Thymus (tissue), 11 donors: ENCODE results near the gene MAPT. TPM values are rescaled to one million over a fixed set of nuclear protein-coding genes. Genes with fewer than 3 reads are reported as not detected.

Experiments used
- DNase-seq, 9 donors: peaks; one replicate each; pipeline ENCODE4 v3.0.0-alpha.2; 2013; ENCODE audit warnings: low spot score in 9 of 9, low read depth in 6 of 9, missing footprints in 1 of 9
- H3K27ac ChIP-seq, 2 donors: one replicate each; pipeline ENCODE4 v1.5.1; 2013; ENCODE audit warnings: control low read depth in 1 of 2, low read depth in 1 of 2, low read length in 1 of 2, mild to moderate bottlenecking in 1 of 2, moderate library complexity in 1 of 2
- H3K27me3 ChIP-seq, 2 donors: one replicate each; pipeline ENCODE4 v1.5.1; 2013; ENCODE audit warnings: low read length in 1 of 2; ENCODE audit not compliant: control insufficient read depth in 2 of 2, insufficient read depth in 1 of 2
- H3K36me3 ChIP-seq, 2 donors: one replicate each; pipeline ENCODE4 v1.5.1; 2013; ENCODE audit warnings: low read length in 1 of 2, mild to moderate bottlenecking in 1 of 2, moderate library complexity in 1 of 2; ENCODE audit not compliant: control insufficient read depth in 2 of 2, insufficient read depth in 2 of 2
- H3K4me1 ChIP-seq, 2 donors: one replicate each; pipeline ENCODE4 v1.5.1; 2013; ENCODE audit warnings: low read length in 2 of 2; ENCODE audit not compliant: control insufficient read depth in 2 of 2, insufficient read depth in 2 of 2
- H3K4me3 ChIP-seq, 2 donors: one replicate each; pipeline ENCODE4 v1.5.1; 2013; ENCODE audit warnings: low read length in 2 of 2, control low read depth in 1 of 2, mild to moderate bottlenecking in 1 of 2
- H3K9me3 ChIP-seq, 2 donors: one replicate each; pipeline ENCODE4 v1.5.1; 2013; ENCODE audit warnings: low read length in 1 of 2, mild to moderate bottlenecking in 1 of 2; ENCODE audit not compliant: control insufficient read depth in 2 of 2, insufficient read depth in 1 of 2
- WGBS: extraction: QIAGEN DNeasy Blood & Tissue Kit; methylation state at CpG from one replicate; pipeline ENCODE4 v1.1.7; 2013; 5-methylcytosine and 5-hydroxymethylcytosine counted together
- polyA plus RNA-seq: library from polyadenylated mRNA; stranded (reverse); fragments of 200-250 nt; gene quantifications from one replicate; pipeline ENCODE4 v1.2.3, GENCODE V29; 2013
- total RNA-seq: library from RNA; stranded (reverse); fragments of 120-200 nt; gene quantifications from one replicate; pipeline ENCODE4 v1.2.4, GENCODE V29; 2013
- donor health status: healthy.

The MAPT gene
- total and polyA plus RNA-seq, 2 donors: 0.57 to 0.84 TPM

GRCh38 chr17:45888392-45888791 is 6.0 kb upstream of the MAPT start:
- no peak for DNase-seq

DNA sequence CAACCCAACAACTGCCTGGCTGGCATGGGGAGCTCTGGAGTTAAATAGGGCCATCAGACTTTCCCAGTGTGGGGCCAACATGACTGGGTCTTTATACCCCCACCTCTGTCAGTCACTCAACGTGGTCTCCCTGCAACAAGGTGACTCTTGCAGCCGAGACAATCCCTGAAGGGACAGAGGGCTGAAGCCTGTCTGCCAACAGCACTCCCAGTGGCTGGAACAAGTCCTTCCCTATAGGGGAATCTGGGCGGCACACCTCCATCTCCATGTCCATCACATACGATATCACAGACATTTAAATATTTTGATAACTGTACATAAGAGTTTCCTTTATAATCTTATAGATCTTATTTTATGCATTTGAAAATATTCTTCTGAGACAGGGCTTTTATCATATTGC is 4.8 kb upstream of the MAPT start:
- no peak overlapping the region for H3K27ac ChIP-seq
- 45% methylated on average over 4 of the region's 4 CpGs for WGBS
- peaks cover 21 to 39% of the 10 kb centered on the region in 2 donors for H3K27me3 ChIP-seq
- no peak for DNase-seq
- H3K4me1 ChIP-seq: peaks cover 2 to 3% of the 10 kb centered on the region in 2 donors
- no peaks in the 10 kb centered on the region for H3K36me3 ChIP-seq
- no peaks in the 10 kb centered on the region for H3K9me3 ChIP-seq
- H3K4me3 ChIP-seq: no peak overlapping the region

More at GRCh38 chr17:45888392-45888791, 6.0 kb upstream of the MAPT start:
- Histone ChIP-seq H3K4me1 (no peaks in the 10 kb centered on the region), H3K27me3 (peaks cover 9 to 28% of the 10 kb centered on the region in 2 donors), H3K4me3 (no peak overlapping the region), H3K9me3 (no peaks in the 10 kb centered on the region), H3K36me3 (no peaks in the 10 kb centered on the region), H3K27ac (no peak overlapping the region)
- WGBS: 65% methylated on average over 5 of the region's 5 CpGs

- Histone ChIP-seq H3K27ac (no peak overlapping the region), H3K4me1 (peaks cover 9 to 16% of the 10 kb centered on the region in 2 donors), H3K9me3 (peaks cover 0 to 7% of the 10 kb centered on the region in 2 donors), H3K27me3 (peaks cover 61 to 80% of the 10 kb centered on the region in 2 donors), H3K4me3 (peak overlapping the region; percentile 36 to 53), H3K36me3 (no peaks in the 10 kb centered on the region)
- WGBS: 66% methylated on average over 7 of the region's 7 CpGs
- DNase-seq: no peak
These were observed 681 bp upstream of the MAPT start for GRCh38 chr17:45893725-45894021.

DNA sequence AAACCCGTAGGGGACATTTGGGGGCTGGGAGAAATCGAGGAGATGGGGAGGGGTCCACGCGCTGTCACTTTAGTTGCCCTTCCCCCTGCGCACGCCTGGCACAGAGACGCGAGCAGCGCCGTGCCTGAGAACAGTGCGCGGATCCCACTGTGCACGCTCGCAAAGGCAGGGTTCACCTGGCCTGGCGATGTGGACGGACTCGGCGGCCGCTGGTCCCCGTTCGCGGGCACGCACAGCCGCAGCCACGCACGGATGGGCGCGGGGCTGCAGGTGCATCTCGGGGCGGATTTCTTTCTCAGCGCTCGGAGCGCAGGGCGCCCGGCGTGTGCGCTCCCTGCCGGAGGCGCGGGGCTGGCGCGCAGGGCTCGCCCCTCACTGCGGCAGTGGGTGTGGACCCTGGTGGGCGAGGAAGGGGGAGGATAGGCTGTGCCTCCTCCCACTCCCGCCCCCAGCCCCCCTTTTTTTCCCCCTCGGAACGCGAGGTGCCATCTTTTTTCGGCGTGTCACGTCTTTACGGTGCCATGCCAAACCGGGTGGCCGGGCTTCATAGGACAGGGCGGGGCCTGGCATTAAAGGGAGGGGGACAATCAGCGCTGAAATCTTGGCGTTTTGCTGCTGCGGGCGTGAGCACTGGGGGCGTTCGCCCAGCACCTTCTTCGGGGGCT is 1.1 kb downstream of the MAPT start:
- DNase-seq: peak in 1 of 9 donors; percentile 26
- Histone ChIP-seq H3K27ac (no peak overlapping the region), H3K36me3 (no peaks in the 10 kb centered on the region), H3K4me3 (peak overlapping the region; percentile 26 to 53), H3K4me1 (peaks cover 9 to 16% of the 10 kb centered on the region in 2 donors), H3K27me3 (peaks cover 72 to 92% of the 10 kb centered on the region in 2 donors), H3K9me3 (peaks cover 0 to 7% of the 10 kb centered on the region in 2 donors)
- WGBS: under 1% methylated on average over 63 of the region's 63 CpGs

DNA sequence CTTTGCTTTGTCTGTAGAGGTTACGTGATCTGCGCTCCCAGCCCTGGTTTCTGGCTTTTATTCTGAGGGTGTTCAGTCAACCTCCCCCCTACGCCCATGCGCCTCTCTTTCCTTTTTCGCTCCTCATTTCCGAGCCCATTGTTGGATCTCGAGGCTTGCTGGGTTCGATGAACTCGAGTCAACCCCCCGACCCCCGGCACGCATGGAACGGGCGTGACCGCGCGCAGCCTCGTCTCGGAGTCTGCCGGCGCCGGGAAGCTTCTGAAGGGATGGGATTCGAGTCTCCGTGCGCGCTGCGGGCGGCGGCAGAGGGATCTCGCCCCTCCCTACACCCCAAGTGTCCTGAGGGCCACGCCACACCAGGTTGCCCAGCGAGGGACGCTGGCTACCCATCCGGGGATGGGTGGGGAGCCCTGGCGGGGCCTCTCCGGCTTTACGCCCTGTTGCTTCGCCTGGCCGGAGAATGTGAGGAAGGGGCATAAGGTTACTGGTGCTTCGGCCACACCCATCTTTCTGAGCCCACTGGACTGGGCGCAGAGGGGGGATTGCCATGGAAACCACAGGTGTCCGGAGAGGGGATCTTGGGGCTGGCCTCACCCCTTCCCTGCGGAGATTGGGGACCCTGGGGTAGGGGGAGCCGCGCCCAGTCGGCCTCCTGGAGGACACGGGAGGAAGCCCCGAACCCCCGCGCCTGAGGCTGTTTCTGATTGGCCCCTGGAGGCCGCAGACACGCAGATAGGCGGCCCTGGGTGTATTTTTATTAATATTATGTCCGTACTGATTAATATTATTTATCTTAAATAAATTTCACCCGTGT is 1.8 kb downstream of the MAPT start:
- H3K9me3 ChIP-seq: peaks cover 0 to 7% of the 10 kb centered on the region in 2 donors
- peaks cover 9 to 16% of the 10 kb centered on the region in 2 donors for H3K4me1 ChIP-seq
- H3K27ac ChIP-seq: no peak overlapping the region
- H3K27me3 ChIP-seq: peaks cover 72 to 98% of the 10 kb centered on the region in 2 donors
- no peak for DNase-seq
- no peaks in the 10 kb centered on the region for H3K36me3 ChIP-seq
- H3K4me3 ChIP-seq: peak overlapping the region in 1 of 2 donors; percentile 53
- WGBS: 12% methylated on average over 55 of the region's 55 CpGs

GRCh38 chr17:45896803-45897693 is 2.7 kb downstream of the MAPT start:
- H3K4me3 ChIP-seq: no peak overlapping the region
- H3K36me3 ChIP-seq: no peaks in the 10 kb centered on the region
- peaks cover 0 to 7% of the 10 kb centered on the region in 2 donors for H3K9me3 ChIP-seq
- WGBS: 6% methylated on average over 67 of the region's 67 CpGs
- peaks cover 9 to 16% of the 10 kb centered on the region in 2 donors for H3K4me1 ChIP-seq
- DNase-seq: no peak
- H3K27me3 ChIP-seq: peaks cover 69 to 91% of the 10 kb centered on the region in 2 donors
- no peak overlapping the region for H3K27ac ChIP-seq

GRCh38 chr17:45900136-45900535 is 5.8 kb downstream of the MAPT start:
- Histone ChIP-seq H3K27ac (no peak overlapping the region), H3K9me3 (peaks cover 0 to 7% of the 10 kb centered on the region in 2 donors), H3K27me3 (peaks cover 45 to 69% of the 10 kb centered on the region in 2 donors), H3K4me1 (peaks cover 3 to 9% of the 10 kb centered on the region in 2 donors), H3K36me3 (no peaks in the 10 kb centered on the region), H3K4me3 (no peak overlapping the region)
- 85% methylated on average over 2 of the region's 2 CpGs for WGBS
- DNase-seq: no peak

DNA sequence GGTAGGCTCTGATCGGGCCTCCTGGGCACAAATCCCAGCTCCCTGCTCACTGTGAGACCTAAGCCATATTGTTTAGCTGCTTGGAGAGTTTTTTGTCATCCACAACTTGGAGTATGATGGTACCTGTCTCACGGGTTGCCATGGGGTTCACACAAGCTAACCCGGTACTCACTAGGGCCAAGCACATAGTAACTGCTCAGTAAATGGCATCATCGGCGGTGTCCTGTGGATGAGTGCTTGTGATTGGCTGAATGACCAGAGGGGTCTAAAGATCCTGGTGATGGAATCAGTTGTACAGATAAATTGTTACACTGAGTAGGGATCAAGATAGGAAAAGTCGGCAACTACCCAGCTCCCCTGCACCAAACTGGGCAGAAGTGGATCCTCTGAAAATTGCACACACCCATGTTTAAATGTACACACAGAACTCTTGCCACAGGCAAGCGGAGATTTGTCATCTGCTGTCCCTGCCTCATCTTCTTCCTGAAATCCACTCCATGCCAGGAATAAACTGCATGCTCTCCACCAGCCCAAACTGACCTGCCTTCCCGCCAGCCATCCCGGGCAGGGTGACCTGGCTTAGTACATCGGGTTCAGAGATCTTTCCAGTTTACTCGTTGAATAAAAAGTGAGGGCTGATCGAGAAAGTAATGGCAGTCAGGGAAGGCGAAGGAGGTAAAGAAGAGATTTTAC is 6.5 kb downstream of the MAPT start:
- Histone ChIP-seq H3K36me3 (no peaks in the 10 kb centered on the region), H3K4me3 (no peak overlapping the region), H3K27me3 (peaks cover 38 to 65% of the 10 kb centered on the region in 2 donors), H3K27ac (no peak overlapping the region), H3K9me3 (peaks cover 0 to 3% of the 10 kb centered on the region in 2 donors), H3K4me1 (peaks cover 0 to 5% of the 10 kb centered on the region in 2 donors)
- DNase-seq: no peak
- 95% methylated on average over 13 of the region's 13 CpGs for WGBS
